OCI-LY7 (cell line): Measurements from ENCODE around the gene GLYR1. TPM values are rescaled to one million over a fixed set of nuclear protein-coding genes. Genes with fewer than 3 reads are reported as not detected.

Source experiments
- BruUV-seq: library from RNA; stranded (reverse); fragments of 400-500 nt; replicated peaks from 2 replicates; lab custom pipeline; 2021; lab: Mats Ljungman, UMichigan
- CTCF ChIA-PET: fragments of 300-600 bp; sonication (Branson Sonifier 250); formaldehyde crosslinking; loops from one replicate; lab custom pipeline; 2022; ENCODE audit warnings: antibody characterized with exemption; ENCODE audit not compliant: unreplicated experiment; lab: Charles Lee
- POLR2A ChIA-PET: fragments of 300-600 bp; sonication (Branson Sonifier 250); formaldehyde crosslinking; loops from one replicate; lab custom pipeline; 2022; ENCODE audit warnings: antibody characterized with exemption; lab: Charles Lee
- DNase-seq: peaks from one replicate; pipeline ENCODE4 v3.0.0-alpha.2; 2015; ENCODE audit warnings: low spot score
- H2AFZ ChIP-seq: fragments of 200-600 bp; sonication (generic), shearing (Covaris generic); 2 replicates; pipeline ENCODE4 v1.6.1; 2014; ENCODE audit warnings: mild to moderate bottlenecking, antibody characterized with exemption, low read length, moderate library complexity
- H3K27ac ChIP-seq: fragments of 200-600 bp; sonication (generic); 2 replicates; pipeline ENCODE4 v1.5.1; 2014; ENCODE audit warnings: mixed run types, low read depth, mild to moderate bottlenecking, moderate library complexity, low read length, inconsistent platforms; ENCODE audit not compliant: poor library complexity, severe bottlenecking
- H3K36me3 ChIP-seq: fragments of 200-600 bp; sonication (generic); 2 replicates; pipeline ENCODE4 v1.6.1; 2014; ENCODE audit warnings: mild to moderate bottlenecking, antibody characterized with exemption, low read length, moderate library complexity, mixed read lengths; ENCODE audit not compliant: insufficient read depth
- H3K4me1 ChIP-seq: fragments of 200-600 bp; sonication (generic); 2 replicates; pipeline ENCODE4 v1.5.1; 2014; ENCODE audit warnings: mild to moderate bottlenecking, low read length; ENCODE audit not compliant: insufficient read depth, poor library complexity, severe bottlenecking
- H3K4me2 ChIP-seq: fragments of 200-600 bp; sonication (generic); 2 replicates; pipeline ENCODE4 v1.6.1; 2014; ENCODE audit warnings: mild to moderate bottlenecking, low read length
- H3K4me3 ChIP-seq: fragments of 200-600 bp; sonication (generic); 2 replicates; pipeline ENCODE4 v1.5.1; 2014; ENCODE audit warnings: mild to moderate bottlenecking, low read depth, low read length; ENCODE audit not compliant: poor library complexity, severe bottlenecking
- H3K79me2 ChIP-seq: fragments of 200-600 bp; sonication (generic); 2 replicates; pipeline ENCODE4 v1.6.1; 2016; ENCODE audit warnings: low read depth, mild to moderate bottlenecking, low read length, moderate library complexity, mixed read lengths; ENCODE audit not compliant: insufficient read depth
- H3K9me2 ChIP-seq: fragments of 200-600 bp; sonication (generic); 2 replicates; pipeline ENCODE4 v1.6.1; 2016; ENCODE audit warnings: mild to moderate bottlenecking, low read length, mixed read lengths; ENCODE audit not compliant: insufficient read depth
- H3K9me3 ChIP-seq: fragments of 200-600 bp; sonication (generic); 2 replicates; pipeline ENCODE4 v1.6.1; 2014; ENCODE audit warnings: mild to moderate bottlenecking, mixed run types, low read length, mixed read lengths
- H4K20me1 ChIP-seq: fragments of 200-600 bp; sonication (generic); 2 replicates; pipeline ENCODE4 v1.6.1; 2014; ENCODE audit warnings: mild to moderate bottlenecking, antibody characterized with exemption, low read length, moderate library complexity, mixed read lengths; ENCODE audit not compliant: insufficient read depth
- CTCF ChIP-seq: fragments of 200-600 bp; sonication (generic); conservative IDR thresholded peaks from 2 replicates; pipeline ENCODE4 v1.5.1; 2014; ENCODE audit warnings: mild to moderate bottlenecking, antibody characterized with exemption, low read length, moderate library complexity, mixed read lengths
- EZH2phosphoT487 ChIP-seq: fragments of 200-600 bp; sonication (generic); IDR thresholded peaks from 2 replicates; pipeline ENCODE4 v1.6.1; 2018; ENCODE audit warnings: low read depth, borderline replicate concordance, mild to moderate bottlenecking, mixed run types, antibody characterized with exemption, low read length, moderate library complexity, mixed read lengths
- intact Hi-C: fragments of 100-400 bp; cut with micrococcal nuclease; formaldehyde crosslinking; loops from one replicate; pipeline ENCODE4 v1.10.0; 2022; ENCODE audit not compliant: unreplicated experiment
- small RNA-seq: library from RNA; depleted of rRNA; stranded (forward); fragments of <200 nt; gene quantifications from one replicate; pipeline ENCODE3, GENCODE V24; 2014
- total RNA-seq, 2 experiments: library from RNA; depleted of rRNA in 1 of 2; stranded (reverse); fragments of >200 nt in 1 of 2; shearing (Covaris generic) in 1 of 2; gene quantifications; 2 replicates each; pipeline ENCODE4 v1.2.3, GENCODE V29; 2014 to 2022

The GLYR1 gene
- total RNA-seq, 2 experiments from 2014 or later: 48.4 to 113 TPM

- no peaks in the 10 kb centered on the region for H3K4me1 ChIP-seq
- H2AFZ ChIP-seq: no peak overlapping the region
- H3K36me3 ChIP-seq: peaks cover 71% of the 10 kb centered on the region
- no TSS peak for BruUV-seq
- TF ChIP-seq EZH2phosphoT487 (no peak), CTCF (no peak)
- DNase-seq: no peak
- no peak overlapping the region for H3K4me2 ChIP-seq
- H3K9me2 ChIP-seq: no peaks in the 10 kb centered on the region
- POLR2A ChIA-PET: no interaction called here
- no peaks in the 10 kb centered on the region for H4K20me1 ChIP-seq
- H3K9me3 ChIP-seq: no peaks in the 10 kb centered on the region
- intact Hi-C loops: no loop called here
- H3K79me2 ChIP-seq: no peaks in the 10 kb centered on the region
- no peak overlapping the region for H3K4me3 ChIP-seq
- H3K27ac ChIP-seq: no peak overlapping the region
- CTCF ChIA-PET: no interaction called here
Observed at GRCh38 chr16:4754865-4755264, 92.2 kb downstream of the GLYR1 start.

GRCh38 chr16:4753227-4753626 lies 93.9 kb downstream of the GLYR1 start:
- intact Hi-C loops: no loop called here
- no peak for DNase-seq
- Histone ChIP-seq H3K36me3 (peaks cover 54% of the 10 kb centered on the region), H3K79me2 (no peaks in the 10 kb centered on the region), H3K4me3 (no peak overlapping the region), H3K27ac (no peak overlapping the region), H2AFZ (no peak overlapping the region), H3K9me3 (no peaks in the 10 kb centered on the region), H4K20me1 (no peaks in the 10 kb centered on the region), H3K4me2 (no peak overlapping the region), H3K9me2 (no peaks in the 10 kb centered on the region), H3K4me1 (peaks cover 2% of the 10 kb centered on the region)
- ChIA-PET POLR2A (no interaction called here), CTCF (no interaction called here)
- TF ChIP-seq CTCF (no peak), EZH2phosphoT487 (no peak)
- BruUV-seq: no TSS peak

Small RNAs within 50 kb of the gene (small RNA-seq; reads per million reads assigned to genes)
- gene RF00017: not detected

Other genes with a start within 250 kb of the GLYR1 start
- gene UBALD1, start 232.4 kb downstream of the GLYR1 start, total RNA-seq (2014; rRNA removed; shearing (Covaris generic)): 11.1 and 12.6 TPM in 2 replicates
- 34.1 and 34.9 TPM in 2 replicates for gene UBALD1, start 232.4 kb downstream of the GLYR1 start, total RNA-seq (2022)
- gene MGRN1, start 222.5 kb downstream of the GLYR1 start, total RNA-seq (2014; rRNA removed; shearing (Covaris generic)): 14.1 and 14.3 TPM in 2 replicates
- gene MGRN1, start 222.5 kb downstream of the GLYR1 start, total RNA-seq (2022): 43.1 and 45.4 TPM in 2 replicates
- 14.9 and 17.8 TPM in 2 replicates for gene NUDT16L1, start 153.7 kb downstream of the GLYR1 start, total RNA-seq (2014; rRNA removed; shearing (Covaris generic))
- 15.9 and 18.9 TPM in 2 replicates for gene NUDT16L1, start 153.7 kb downstream of the GLYR1 start, total RNA-seq (2022)
- gene ANKS3, start 113.0 kb downstream of the GLYR1 start, total RNA-seq (2014; rRNA removed; shearing (Covaris generic)): 17.6 and 19.5 TPM in 2 replicates
- 21.7 and 25.4 TPM in 2 replicates for gene ANKS3, start 113.0 kb downstream of the GLYR1 start, total RNA-seq (2022)
- gene DNAAF8, start 112.8 kb downstream of the GLYR1 start, total RNA-seq (2014; rRNA removed; shearing (Covaris generic)): 0.36 and 0.38 TPM in 2 replicates
- 1.1 TPM in 1 of 2 replicates, not detected in the other for gene DNAAF8, start 112.8 kb downstream of the GLYR1 start, total RNA-seq (2022)
- 12.9 and 16.1 TPM in 2 replicates for gene ZNF500, start 80.1 kb downstream of the GLYR1 start, total RNA-seq (2014; rRNA removed; shearing (Covaris generic))
- 23.9 and 28.8 TPM in 2 replicates for gene ZNF500, start 80.1 kb downstream of the GLYR1 start, total RNA-seq (2022)
- not detected in 2 replicates for gene SEPTIN12, start 58.9 kb downstream of the GLYR1 start, total RNA-seq (2014; rRNA removed; shearing (Covaris generic))
- gene SEPTIN12, start 58.9 kb downstream of the GLYR1 start, total RNA-seq (2022): not detected in 2 replicates
- gene SMIM22, start 51.9 kb downstream of the GLYR1 start, total RNA-seq (2014; rRNA removed; shearing (Covaris generic)): not detected in 2 replicates
- gene SMIM22, start 51.9 kb downstream of the GLYR1 start, total RNA-seq (2022): not detected in 2 replicates
- 2.9 and 6.3 TPM in 2 replicates for gene ROGDI, start 44.7 kb downstream of the GLYR1 start, total RNA-seq (2014; rRNA removed; shearing (Covaris generic))
- gene ROGDI, start 44.7 kb downstream of the GLYR1 start, total RNA-seq (2022): 7.1 and 7.6 TPM in 2 replicates
- 35.8 and 37.2 TPM in 2 replicates for gene UBN1, start 193 bp upstream of the GLYR1 start, total RNA-seq (2014; rRNA removed; shearing (Covaris generic))
- gene UBN1, start 193 bp upstream of the GLYR1 start, total RNA-seq (2022): 53.0 and 53.3 TPM in 2 replicates
- not detected in 2 replicates for gene PPL, start 89.9 kb upstream of the GLYR1 start, total RNA-seq (2014; rRNA removed; shearing (Covaris generic))
- gene PPL, start 89.9 kb upstream of the GLYR1 start, total RNA-seq (2022): not detected in 2 replicates
- gene SEC14L5, start 111.0 kb upstream of the GLYR1 start, total RNA-seq (2014; rRNA removed; shearing (Covaris generic)): not detected in 2 replicates
- not detected in 2 replicates for gene SEC14L5, start 111.0 kb upstream of the GLYR1 start, total RNA-seq (2022)
- 12.8 and 15.6 TPM in 2 replicates for gene NAGPA, start 186.6 kb upstream of the GLYR1 start, total RNA-seq (2014; rRNA removed; shearing (Covaris generic))
- gene NAGPA, start 186.6 kb upstream of the GLYR1 start, total RNA-seq (2022): 12.2 and 14.6 TPM in 2 replicates
- not detected in 2 replicates for gene C16orf89, start 218.7 kb upstream of the GLYR1 start, total RNA-seq (2014; rRNA removed; shearing (Covaris generic))
- not detected in 2 replicates for gene C16orf89, start 218.7 kb upstream of the GLYR1 start, total RNA-seq (2022)
- gene ALG1, start 224.6 kb upstream of the GLYR1 start, total RNA-seq (2014; rRNA removed; shearing (Covaris generic)): 13.7 TPM in 2 replicates
- gene ALG1, start 224.6 kb upstream of the GLYR1 start, total RNA-seq (2022): 20.5 and 23.1 TPM in 2 replicates